Measurements from ENCODE around the gene APBB1IP. TPM values are rescaled to one million over a fixed set of nuclear protein-coding genes. Genes with fewer than 3 reads are reported as not detected.

The APBB1IP gene
- total and polyA plus RNA-seq, 9 of the 15 experiments (the other 6 are each of a cell fraction or from before 2014, with no cell fraction given), result 0.03 to 0.11 (median 0.06) TPM; not detected in 4

GRCh38 chr10:26499426-26499825 is 61.3 kb downstream of the APBB1IP start (continued):
- no peak for TF ChIP-seq HDGF (IDR thresholded peaks at IDR 0.05)
- no peak for TF ChIP-seq NCOA1 (IDR thresholded peaks at IDR 0.05; ENCODE audit: low read depth)
- TF ChIP-seq HCFC1 (IDR thresholded peaks at IDR 0.05; ENCODE audit: low read depth, low read length), result no peak
- no peak for TF ChIP-seq ZNF589 (CRISPR knock-in tag; IDR thresholded peaks at IDR 0.05; ENCODE audit: low read depth)
- TF ChIP-seq ZNF407 (IDR thresholded peaks at IDR 0.05; ENCODE audit: low read depth), result no peak
- TF ChIP-seq ZNF592 (IDR thresholded peaks at IDR 0.05), result no peak
- no peak for TF ChIP-seq SNAPC5 (CRISPR knock-in tag; IDR thresholded peaks at IDR 0.05)
- TF ChIP-seq ZNF707 (CRISPR knock-in tag; conservative IDR thresholded peaks at IDR 0.05), result no peak
- no peak for TF ChIP-seq SNIP1 (IDR thresholded peaks at IDR 0.05; ENCODE audit: low read depth)

Measured in K562 (cell line).